HG02981 (cell line): ENCODE data around the gene SMIM1.

Source experiments
- ATAC-seq: cut with Tn5 transposase; IDR thresholded peaks from one replicate; pipeline ENCODE4 v1.9.1; 2021; ENCODE audit warnings: mild to moderate bottlenecking, moderate library complexity; ENCODE audit not compliant: unreplicated experiment

The SMIM1 gene

GRCh38 chr1:3775490-3776230 is 3.1 kb downstream of the SMIM1 start:
- ATAC-seq, result no peak

- no peak for ATAC-seq
These were observed 3.8 kb downstream of the SMIM1 start for GRCh38 chr1:3776231-3776961.

- ATAC-seq, result no peak
These were observed 4.6 kb downstream of the SMIM1 start for GRCh38 chr1:3777078-3777547.

GRCh38 chr1:3777647-3778589 is 5.4 kb downstream of the SMIM1 start:
- ATAC-seq, result no peak

- no peak for ATAC-seq
These were observed 6.2 kb downstream of the SMIM1 start for GRCh38 chr1:3778590-3779264.

GRCh38 chr1:3779265-3779911 is 6.8 kb downstream of the SMIM1 start:
- no peak for ATAC-seq

- ATAC-seq, result no peak
These were observed 7.4 kb downstream of the SMIM1 start for GRCh38 chr1:3779912-3780416.

- ATAC-seq, result no peak
These were observed 8.4 kb downstream of the SMIM1 start for GRCh38 chr1:3780901-3781300.

- ATAC-seq, result no peak
These were observed 11.3 kb downstream of the SMIM1 start for GRCh38 chr1:3783651-3784474.

GRCh38 chr1:3785045-3785444 is 12.5 kb downstream of the SMIM1 start:
- no peak for ATAC-seq

GRCh38 chr1:3785456-3786157 is 13.1 kb downstream of the SMIM1 start:
- ATAC-seq, result no peak

GRCh38 chr1:3786468-3787348 is 14.2 kb downstream of the SMIM1 start:
- no peak for ATAC-seq

GRCh38 chr1:3787349-3787715 is 14.8 kb downstream of the SMIM1 start:
- ATAC-seq, result no peak

GRCh38 chr1:3787745-3788605 is 15.4 kb downstream of the SMIM1 start:
- ATAC-seq, result no peak

GRCh38 chr1:3788756-3789420 is 16.3 kb downstream of the SMIM1 start:
- ATAC-seq, result no peak
